AG04450 (cell line): ENCODE measurements around the gene KIAA0930. TPM values are rescaled to one million over a fixed set of nuclear protein-coding genes. Genes with fewer than 3 reads are reported as not detected.
"Not testable (repeated sequence)": the region's sequence is repeated elsewhere in the genome, so short reads cannot be mapped to it uniquely, and the experiment has no call there.

ENCODE experiments used
- CTCF ChIA-PET: fragments of 300-600, 350-600 bp; formaldehyde crosslinking; extraction: SDS; loops from one replicate; lab custom pipeline; 2022; ENCODE audit warnings: antibody characterized with exemption, inconsistent platforms; lab: Charles Lee
- POLR2A ChIA-PET: fragments of 350-600 bp; formaldehyde crosslinking; extraction: SDS; loops from one replicate; lab custom pipeline; 2021; ENCODE audit warnings: antibody characterized with exemption, inconsistent platforms; lab: Yijun Ruan, JAX
- DNase-seq: peaks from one replicate; pipeline ENCODE4 v3.0.0-alpha.2; 2011; ENCODE audit warnings: low read depth, low spot score
- H3K27ac ChIP-seq: one replicate; pipeline ENCODE4 v1.5.1; 2012; ENCODE audit warnings: low read depth, low read length, control low read depth
- H3K27me3 ChIP-seq: one replicate; pipeline ENCODE4 v1.6.0; 2012; ENCODE audit warnings: low read length; ENCODE audit not compliant: control insufficient read depth, insufficient read depth
- H3K4me3 ChIP-seq: 2 replicates; pipeline ENCODE4 v1.5.1; 2011; ENCODE audit warnings: mild to moderate bottlenecking, low read depth, low read length, control low read depth
- H3K9me3 ChIP-seq: 2 replicates; pipeline ENCODE4 v1.5.1; 2012; ENCODE audit warnings: low read length; ENCODE audit not compliant: control insufficient read depth, insufficient read depth
- polyA plus RNA-seq: library from polyadenylated mRNA; depleted of rRNA; stranded (reverse); fragments of >200 nt; gene quantifications from 2 replicates; pipeline ENCODE4 v1.2.3, GENCODE V29; 2011
- TF ChIP-seq, protein P1 (sequence below): IDR thresholded peaks from 2 replicates; pipeline ENCODE4 v1.5.1; 2011; ENCODE audit warnings: low read depth, low read length, control low read depth, inconsistent platforms

Gene KIAA0930
- polyA plus RNA-seq, 1 experiment = 49.4 TPM

DNA sequence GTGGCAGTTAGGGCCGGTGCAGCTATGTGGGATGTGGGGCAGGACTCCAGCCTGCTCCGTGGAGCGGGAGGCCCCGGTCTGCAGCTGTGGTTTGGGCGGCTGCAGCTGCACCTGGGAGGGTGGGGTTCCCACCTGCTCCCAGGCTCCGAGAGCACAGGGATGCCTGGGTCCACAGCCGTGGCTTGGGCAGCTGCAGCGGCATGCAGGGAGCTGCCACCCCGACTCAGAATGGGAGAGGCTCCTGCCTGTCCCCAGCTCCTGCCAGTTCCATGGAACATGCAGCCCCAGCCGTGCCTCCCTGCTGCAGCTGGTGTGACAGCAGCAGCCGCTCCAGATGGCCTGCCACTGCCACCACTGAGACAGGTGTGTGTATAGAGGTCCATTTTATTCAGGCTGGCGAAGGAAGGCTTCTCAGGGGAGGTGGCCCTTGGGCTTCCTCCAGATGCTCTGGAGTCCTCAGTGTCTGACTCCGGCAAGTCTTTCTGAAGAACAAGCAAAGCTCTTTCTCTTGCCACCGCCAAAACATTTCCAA, 22.3 kb upstream of the KIAA0930 start:
- CTCF ChIA-PET = interaction anchor here (0.7 to 2.1 kb wide), 2 partner anchors 160 to 161 kb away, joined by 3 to 9 read pairs; no protein-coding TSS in a partner anchor
- no peak for DNase-seq
- Histone ChIP-seq H3K9me3 (peaks cover under 1% of the 10 kb centered on the region; the same call in 1 of the 2 replicates), H3K27ac (no peak overlapping the region), H3K27me3 (peaks cover 8% of the 10 kb centered on the region), H3K4me3 (no peak overlapping the region)
- POLR2A ChIA-PET = no interaction called here
- TF ChIP-seq, protein P1, sequence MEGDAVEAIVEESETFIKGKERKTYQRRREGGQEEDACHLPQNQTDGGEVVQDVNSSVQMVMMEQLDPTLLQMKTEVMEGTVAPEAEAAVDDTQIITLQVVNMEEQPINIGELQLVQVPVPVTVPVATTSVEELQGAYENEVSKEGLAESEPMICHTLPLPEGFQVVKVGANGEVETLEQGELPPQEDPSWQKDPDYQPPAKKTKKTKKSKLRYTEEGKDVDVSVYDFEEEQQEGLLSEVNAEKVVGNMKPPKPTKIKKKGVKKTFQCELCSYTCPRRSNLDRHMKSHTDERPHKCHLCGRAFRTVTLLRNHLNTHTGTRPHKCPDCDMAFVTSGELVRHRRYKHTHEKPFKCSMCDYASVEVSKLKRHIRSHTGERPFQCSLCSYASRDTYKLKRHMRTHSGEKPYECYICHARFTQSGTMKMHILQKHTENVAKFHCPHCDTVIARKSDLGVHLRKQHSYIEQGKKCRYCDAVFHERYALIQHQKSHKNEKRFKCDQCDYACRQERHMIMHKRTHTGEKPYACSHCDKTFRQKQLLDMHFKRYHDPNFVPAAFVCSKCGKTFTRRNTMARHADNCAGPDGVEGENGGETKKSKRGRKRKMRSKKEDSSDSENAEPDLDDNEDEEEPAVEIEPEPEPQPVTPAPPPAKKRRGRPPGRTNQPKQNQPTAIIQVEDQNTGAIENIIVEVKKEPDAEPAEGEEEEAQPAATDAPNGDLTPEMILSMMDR = no peak

GRCh38 chr22:45262195-45262930, 21.7 kb upstream of the KIAA0930 start:
- Histone ChIP-seq H3K27me3 (peaks cover 8% of the 10 kb centered on the region), H3K4me3 (no peak overlapping the region), H3K9me3 (peaks cover 3% of the 10 kb centered on the region), H3K27ac (no peak overlapping the region)
- no peak for DNase-seq
- CTCF ChIA-PET = interaction anchor here (2.1 kb wide), 1 partner anchor 161 kb away, joined by 9 read pairs; no protein-coding TSS in a partner anchor
- TF ChIP-seq, protein P1 = no peak
- POLR2A ChIA-PET = no interaction called here

- POLR2A ChIA-PET = no interaction called here
Measured at GRCh38 chr22:45261407-45262088, 20.9 kb upstream of the KIAA0930 start.

GRCh38 chr22:45260395-45260759, 19.7 kb upstream of the KIAA0930 start:
- POLR2A ChIA-PET = not testable (repeated sequence)

More at GRCh38 chr22:45261407-45262088, 20.9 kb upstream of the KIAA0930 start:
- peaks cover 8% of the 10 kb centered on the region for H3K27me3 ChIP-seq
- H3K9me3 ChIP-seq = peaks cover 3% of the 10 kb centered on the region
- no peak for DNase-seq
- no peak overlapping the region for H3K27ac ChIP-seq
- CTCF ChIA-PET = interaction anchor here (2.1 kb wide), 1 partner anchor 160 kb away, joined by 9 read pairs; no protein-coding TSS in a partner anchor
- H3K4me3 ChIP-seq = no peak overlapping the region
- TF ChIP-seq, protein P1 = no peak

DNA sequence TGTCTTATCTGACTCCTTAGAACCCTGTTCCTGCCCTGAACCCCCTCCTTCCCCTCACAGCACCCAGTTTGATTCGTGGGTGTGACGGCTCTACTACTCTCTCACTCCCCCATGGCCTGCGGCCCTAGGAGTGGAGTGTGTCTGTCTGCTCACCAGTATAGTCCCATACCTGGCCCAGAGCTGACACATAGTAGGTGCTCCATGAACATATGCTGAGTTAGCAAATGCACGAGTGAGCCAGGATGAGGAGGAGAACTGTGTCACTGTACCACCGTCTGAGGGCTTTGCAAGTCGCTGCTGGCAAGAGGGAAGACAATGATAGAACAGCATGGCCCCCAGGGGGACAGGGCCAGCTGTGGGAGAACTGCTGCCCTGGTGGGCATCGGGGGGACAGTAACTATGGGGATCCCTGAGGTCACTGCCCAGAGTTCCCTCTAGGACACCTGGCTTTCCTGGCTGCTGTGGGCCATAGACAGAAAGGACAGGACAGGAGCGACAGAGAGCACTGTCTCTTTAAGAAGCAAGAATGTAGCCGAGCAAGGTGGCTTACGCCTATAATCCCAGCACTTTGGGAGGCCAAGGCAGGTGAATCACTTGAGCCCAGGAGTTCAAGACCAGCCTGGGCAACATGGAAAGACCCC, 19.2 kb upstream of the KIAA0930 start:
- DNase-seq = no peak
- peaks cover 8% of the 10 kb centered on the region for H3K27me3 ChIP-seq
- no peak overlapping the region for H3K27ac ChIP-seq
- POLR2A ChIA-PET = no interaction called here
- H3K4me3 ChIP-seq = no peak overlapping the region
- TF ChIP-seq, protein P1 = no peak
- H3K9me3 ChIP-seq = peaks cover 7% of the 10 kb centered on the region
- CTCF ChIA-PET = no interaction called here

More at GRCh38 chr22:45260395-45260759, 19.7 kb upstream of the KIAA0930 start:
- CTCF ChIA-PET = interaction anchor here (0.6 kb wide), 1 partner anchor 920 kb away, joined by 7 read pairs; no protein-coding TSS in a partner anchor
- H3K27ac ChIP-seq, H3K27me3 ChIP-seq, H3K9me3 ChIP-seq, H3K4me3 ChIP-seq, DNase-seq: not testable (repeated sequence)

DNA sequence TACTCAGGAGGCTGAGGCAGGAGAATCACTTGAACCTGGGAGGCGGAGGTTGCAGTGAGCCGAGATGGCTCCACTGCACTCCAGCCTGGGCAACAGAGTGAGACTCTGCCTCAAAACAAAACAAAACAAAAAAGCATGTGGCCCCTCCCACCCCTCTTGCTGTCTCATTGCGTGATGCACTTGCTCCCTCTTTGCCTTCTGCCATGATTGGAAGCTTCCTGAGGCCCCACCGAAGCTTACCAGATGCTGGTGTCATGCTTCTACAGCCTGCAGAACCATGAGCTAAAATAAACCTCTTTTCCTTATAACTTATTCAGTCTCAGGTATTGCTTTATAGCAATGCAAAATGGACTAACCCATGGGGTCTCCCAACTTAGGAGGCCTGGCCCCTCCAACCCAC, 17.2 kb upstream of the KIAA0930 start:
- CTCF ChIA-PET = interaction anchor here (0.6 kb wide), 1 partner anchor 347 kb away, joined by 3 read pairs; no protein-coding TSS in a partner anchor
- POLR2A ChIA-PET, H3K27ac ChIP-seq: not testable (repeated sequence)

More for the DNA sequence above, 17.2 kb upstream of the KIAA0930 start:
- DNase-seq, H3K27me3 ChIP-seq, H3K4me3 ChIP-seq, H3K9me3 ChIP-seq: not testable (repeated sequence)
